ENCODE results near the gene NUP153.

Gene NUP153

GRCh38 chr6:17665132-17665531 is 41.6 kb downstream of the NUP153 start:
- no peak for TF ChIP-seq CTCF (conservative IDR thresholded peaks at IDR 0.05)
- no peak overlapping the region for H3K27ac ChIP-seq

GRCh38 chr6:17663226-17663625 is 43.5 kb downstream of the NUP153 start:
- no peak overlapping the region for H3K27ac ChIP-seq
- no peak for TF ChIP-seq CTCF (conservative IDR thresholded peaks at IDR 0.05)

- no peak overlapping the region for H3K27ac ChIP-seq
- TF ChIP-seq CTCF (conservative IDR thresholded peaks at IDR 0.05) = no peak
These were observed 44.1 kb downstream of the NUP153 start for GRCh38 chr6:17662585-17662984.

GRCh38 chr6:17656644-17657043 is 50.1 kb downstream of the NUP153 start:
- no peak for TF ChIP-seq CTCF (conservative IDR thresholded peaks at IDR 0.05)
- H3K27ac ChIP-seq = no peak overlapping the region

- no peak for TF ChIP-seq CTCF (conservative IDR thresholded peaks at IDR 0.05)
These were observed 50.6 kb downstream of the NUP153 start for GRCh38 chr6:17656092-17656491.

GRCh38 chr6:17653198-17653882 is 53.4 kb downstream of the NUP153 start:
- no peak for TF ChIP-seq CTCF (conservative IDR thresholded peaks at IDR 0.05)
- H3K27ac ChIP-seq = no peak overlapping the region

More at GRCh38 chr6:17656092-17656491, 50.6 kb downstream of the NUP153 start:
- no peak overlapping the region for H3K27ac ChIP-seq

GRCh38 chr6:17650656-17651309 is 55.9 kb downstream of the NUP153 start:
- H3K27ac ChIP-seq = peak overlapping the region; percentile 62
- TF ChIP-seq CTCF (conservative IDR thresholded peaks at IDR 0.05) = no peak
